SU-DHL-6 (cell line): Measurements from ENCODE around the gene CCDC186.

Source experiments
- H2AFZ ChIP-seq: fragments of 200-600 bp; sonication (generic); 2 replicates; pipeline ENCODE4 v1.6.1; 2014; ENCODE audit warnings: low read depth, mild to moderate bottlenecking, moderate library complexity, mixed read lengths, antibody characterized with exemption, low read length; ENCODE audit not compliant: severe bottlenecking
- H3F3A ChIP-seq: fragments of 200-600 bp; shearing (Covaris generic); 2 replicates; pipeline ENCODE4 v1.6.0; 2016; ENCODE audit warnings: antibody characterized with exemption, mild to moderate bottlenecking; ENCODE audit not compliant: insufficient read depth
- H3K27ac ChIP-seq: fragments of 200-600 bp; sonication (generic); 2 replicates; pipeline ENCODE4 v1.5.1; 2016; ENCODE audit warnings: low read depth, mild to moderate bottlenecking, low read length, moderate library complexity, mixed read lengths
- H3K27me3 ChIP-seq: fragments of 200-600 bp; sonication (generic), shearing (Covaris generic); 2 replicates; pipeline ENCODE4 v1.6.0; 2014; ENCODE audit warnings: mild to moderate bottlenecking, low read length
- H3K36me3 ChIP-seq: fragments of 200-600 bp; sonication (generic); 2 replicates; pipeline ENCODE4 v1.6.1; 2014; ENCODE audit warnings: mild to moderate bottlenecking, low read length, mixed read lengths
- H3K4me2 ChIP-seq: fragments of 300-600, 200-600 bp; shearing (Covaris generic), sonication (generic); 2 replicates; pipeline ENCODE4 v1.6.0; 2014; ENCODE audit warnings: low read length, low read depth, mild to moderate bottlenecking; ENCODE audit not compliant: poor library complexity, severe bottlenecking
- H3K4me3 ChIP-seq: fragments of 200-600 bp; sonication (generic); 2 replicates; pipeline ENCODE4 v1.5.1; 2014; ENCODE audit warnings: antibody characterized with exemption, low read length, mild to moderate bottlenecking, mixed read lengths; ENCODE audit not compliant: insufficient read depth, poor library complexity, severe bottlenecking
- H3K79me2 ChIP-seq: fragments of 200-600 bp; sonication (generic); 2 replicates; pipeline ENCODE4 v1.6.1; 2014; ENCODE audit warnings: mild to moderate bottlenecking, low read length, moderate library complexity; ENCODE audit not compliant: insufficient read depth
- H3K9ac ChIP-seq: fragments of 200-600 bp; sonication (generic); 2 replicates; pipeline ENCODE4 v1.7.0; 2014; ENCODE audit warnings: mild to moderate bottlenecking, low read length
- H3K9me2 ChIP-seq: fragments of 200-600 bp; sonication (generic); replicated peaks from 2 replicates; pipeline ENCODE4 v1.6.1; 2014; ENCODE audit warnings: low read length; ENCODE audit not compliant: insufficient read depth
- H3K9me3 ChIP-seq: fragments of 200-600 bp; sonication (generic); 2 replicates; pipeline ENCODE4 v1.6.1; 2014; ENCODE audit warnings: low read length, mixed read lengths; ENCODE audit not compliant: insufficient read depth
- H4K20me1 ChIP-seq: fragments of 200-600 bp; sonication (generic); 2 replicates; pipeline ENCODE4 v1.6.1; 2014; ENCODE audit warnings: low read depth, mild to moderate bottlenecking, antibody characterized with exemption, low read length, moderate library complexity, mixed read lengths
- EZH2phosphoT487 ChIP-seq: fragments of 200-600 bp; sonication (generic), shearing (Covaris generic); conservative IDR thresholded peaks from 2 replicates; pipeline ENCODE4 v1.6.1; 2018; ENCODE audit warnings: mild to moderate bottlenecking, antibody characterized with exemption, low read length, moderate library complexity, mixed read lengths
- TF ChIP-seq, protein P1 (sequence below): fragments of 200-600 bp; sonication (generic); IDR thresholded peaks from one replicate; pipeline ENCODE4 v1.5.1; 2017; ENCODE audit warnings: antibody characterized with exemption, mild to moderate bottlenecking, low read length, moderate library complexity; ENCODE audit not compliant: insufficient read depth, poor library complexity, severe bottlenecking

The CCDC186 gene

DNA sequence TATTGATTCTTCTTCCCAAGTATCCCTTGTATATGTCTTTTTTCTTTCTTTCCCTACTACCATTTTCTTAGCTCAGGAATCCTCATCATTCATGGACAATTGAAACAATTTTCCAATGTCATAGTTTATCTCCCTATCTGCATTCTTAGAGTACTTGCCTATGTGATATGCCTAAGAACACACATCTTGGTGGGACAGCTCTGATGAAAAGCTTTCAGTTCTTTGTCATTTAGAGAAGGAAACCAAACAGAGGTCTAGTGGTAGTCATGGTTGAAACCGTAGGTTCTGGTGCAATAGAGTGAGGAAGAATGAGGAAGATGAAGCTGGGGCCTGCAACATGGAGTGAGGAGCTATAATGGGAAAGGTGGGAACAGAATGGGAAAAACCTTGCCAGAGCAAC, 33.3 kb upstream of the CCDC186 start:
- no peak overlapping the region for H3K27ac ChIP-seq

DNA sequence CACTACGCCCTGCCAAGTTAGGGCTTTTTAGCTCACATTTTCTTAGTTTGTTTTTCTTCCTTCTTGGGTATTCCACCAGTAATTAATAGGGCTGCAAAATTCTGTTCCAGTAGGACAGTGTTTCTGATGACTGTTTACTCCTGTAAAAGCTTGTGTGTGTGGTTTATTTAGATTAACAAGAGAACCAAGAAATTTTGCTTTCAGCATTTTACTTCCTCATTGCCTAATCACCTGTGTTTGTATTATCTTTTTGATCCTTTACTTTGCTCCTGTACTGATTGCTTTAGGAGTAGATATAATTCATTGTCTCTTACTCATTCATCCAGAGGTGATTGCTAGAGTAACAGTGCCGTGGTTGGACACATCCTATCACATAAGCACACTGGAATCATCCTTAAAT, 32.9 kb upstream of the CCDC186 start:
- no peaks in the 10 kb centered on the region for H3K36me3 ChIP-seq
- no peak overlapping the region for H3K9ac ChIP-seq
- H3K27ac ChIP-seq: no peak overlapping the region
- no peaks in the 10 kb centered on the region for H3F3A ChIP-seq
- no peak overlapping the region for H2AFZ ChIP-seq
- H3K9me2 ChIP-seq: no peaks in the 10 kb centered on the region
- no peak overlapping the region for H3K4me2 ChIP-seq
- no peak overlapping the region for H3K4me3 ChIP-seq
- no peaks in the 10 kb centered on the region for H3K9me3 ChIP-seq
- no peaks in the 10 kb centered on the region for H4K20me1 ChIP-seq
- TF ChIP-seq, protein P1, sequence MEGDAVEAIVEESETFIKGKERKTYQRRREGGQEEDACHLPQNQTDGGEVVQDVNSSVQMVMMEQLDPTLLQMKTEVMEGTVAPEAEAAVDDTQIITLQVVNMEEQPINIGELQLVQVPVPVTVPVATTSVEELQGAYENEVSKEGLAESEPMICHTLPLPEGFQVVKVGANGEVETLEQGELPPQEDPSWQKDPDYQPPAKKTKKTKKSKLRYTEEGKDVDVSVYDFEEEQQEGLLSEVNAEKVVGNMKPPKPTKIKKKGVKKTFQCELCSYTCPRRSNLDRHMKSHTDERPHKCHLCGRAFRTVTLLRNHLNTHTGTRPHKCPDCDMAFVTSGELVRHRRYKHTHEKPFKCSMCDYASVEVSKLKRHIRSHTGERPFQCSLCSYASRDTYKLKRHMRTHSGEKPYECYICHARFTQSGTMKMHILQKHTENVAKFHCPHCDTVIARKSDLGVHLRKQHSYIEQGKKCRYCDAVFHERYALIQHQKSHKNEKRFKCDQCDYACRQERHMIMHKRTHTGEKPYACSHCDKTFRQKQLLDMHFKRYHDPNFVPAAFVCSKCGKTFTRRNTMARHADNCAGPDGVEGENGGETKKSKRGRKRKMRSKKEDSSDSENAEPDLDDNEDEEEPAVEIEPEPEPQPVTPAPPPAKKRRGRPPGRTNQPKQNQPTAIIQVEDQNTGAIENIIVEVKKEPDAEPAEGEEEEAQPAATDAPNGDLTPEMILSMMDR: no peak
- H3K79me2 ChIP-seq: no peaks in the 10 kb centered on the region
- peaks cover 3% of the 10 kb centered on the region; the same call in 1 of the 2 replicates for H3K27me3 ChIP-seq

More for the DNA sequence above, 33.3 kb upstream of the CCDC186 start:
- H3K9me3 ChIP-seq: no peaks in the 10 kb centered on the region
- no peaks in the 10 kb centered on the region for H4K20me1 ChIP-seq
- H3K4me3 ChIP-seq: no peak overlapping the region
- no peaks in the 10 kb centered on the region for H3K9me2 ChIP-seq
- peaks cover 3% of the 10 kb centered on the region; the same call in 1 of the 2 replicates for H3K27me3 ChIP-seq
- TF ChIP-seq, protein P1: no peak
- no peak for TF ChIP-seq EZH2phosphoT487
- no peaks in the 10 kb centered on the region for H3F3A ChIP-seq
- H3K79me2 ChIP-seq: no peaks in the 10 kb centered on the region
- H3K36me3 ChIP-seq: no peaks in the 10 kb centered on the region
- H3K4me2 ChIP-seq: no peak overlapping the region
- H2AFZ ChIP-seq: no peak overlapping the region
- H3K9ac ChIP-seq: no peak overlapping the region

DNA sequence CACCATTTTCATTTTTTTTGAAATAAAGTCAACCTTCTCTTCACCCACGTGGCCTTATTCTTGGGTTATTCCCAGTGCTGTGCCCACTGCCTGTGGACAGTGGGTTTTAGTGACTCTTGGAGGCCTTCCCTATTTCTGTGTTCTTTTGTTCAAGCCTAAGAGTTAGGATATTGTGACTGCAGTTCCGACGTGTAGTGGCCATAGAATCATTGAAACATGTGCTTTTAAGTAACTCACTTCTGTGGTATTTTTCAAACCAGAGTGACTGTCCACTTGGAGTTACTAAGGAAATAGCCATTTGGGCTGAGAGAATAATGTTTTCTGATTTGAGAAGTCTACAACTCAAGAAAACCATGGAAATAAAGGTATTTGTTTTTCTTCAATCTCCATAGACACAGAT, 28.8 kb upstream of the CCDC186 start:
- no peaks in the 10 kb centered on the region for H3K27me3 ChIP-seq
- H4K20me1 ChIP-seq: no peaks in the 10 kb centered on the region
- H3K36me3 ChIP-seq: no peaks in the 10 kb centered on the region
- TF ChIP-seq, protein P1: no peak
- no peak for TF ChIP-seq EZH2phosphoT487
- H3F3A ChIP-seq: no peaks in the 10 kb centered on the region
- H3K27ac ChIP-seq: no peak overlapping the region
- no peaks in the 10 kb centered on the region for H3K9me2 ChIP-seq
- H3K4me2 ChIP-seq: no peak overlapping the region
- no peak overlapping the region for H2AFZ ChIP-seq
- no peak overlapping the region for H3K4me3 ChIP-seq
- H3K9me3 ChIP-seq: no peaks in the 10 kb centered on the region
- H3K9ac ChIP-seq: no peak overlapping the region
- no peaks in the 10 kb centered on the region for H3K79me2 ChIP-seq
